HG02588 (cell line): ENCODE measurements around the gene HOXA7.
A peak's percentile ranks its signal among the peaks of the same experiment; 100 is the strongest.

Experiments used
- ATAC-seq: cut with Tn5 transposase; IDR thresholded peaks from one replicate; pipeline ENCODE4 v1.9.1; 2021; ENCODE audit warnings: mild to moderate bottlenecking, moderate library complexity; ENCODE audit not compliant: unreplicated experiment

HOXA7 gene

GRCh38 chr7:27160546-27161213, 4.2 kb upstream of the HOXA7 start:
- ATAC-seq = peak; percentile 54

GRCh38 chr7:27160145-27160545, 3.7 kb upstream of the HOXA7 start:
- no peak for ATAC-seq

- no peak for ATAC-seq
Measured at GRCh38 chr7:27159266-27160144, 3.0 kb upstream of the HOXA7 start.

- no peak for ATAC-seq
Measured at GRCh38 chr7:27158436-27159265, 2.2 kb upstream of the HOXA7 start.

- ATAC-seq = no peak
Measured at GRCh38 chr7:27157702-27158431, 1.4 kb upstream of the HOXA7 start.

- ATAC-seq = no peak
Measured at GRCh38 chr7:27156916-27157701, 634 bp upstream of the HOXA7 start.

- no peak for ATAC-seq
Measured at GRCh38 chr7:27155816-27156507, 513 bp downstream of the HOXA7 start.

GRCh38 chr7:27154901-27155815, 1.3 kb downstream of the HOXA7 start:
- ATAC-seq = no peak

GRCh38 chr7:27154369-27154768, 2.1 kb downstream of the HOXA7 start:
- no peak for ATAC-seq

- ATAC-seq = no peak
Measured at GRCh38 chr7:27153526-27153925, 2.9 kb downstream of the HOXA7 start.

GRCh38 chr7:27152816-27153442, 3.5 kb downstream of the HOXA7 start:
- no peak for ATAC-seq

- no peak for ATAC-seq
Measured at GRCh38 chr7:27151931-27152815, 4.3 kb downstream of the HOXA7 start, which contains the start of gene HOXA3. Gene HOXA3, minus strand, starts transcription at chr7:27152583. Its CDS starts 41,943 bp downstream, at chr7:27110640.

GRCh38 chr7:27151341-27151930, 5.0 kb downstream of the HOXA7 start:
- no peak for ATAC-seq

- ATAC-seq = peak; percentile 72
Measured at GRCh38 chr7:27150568-27151340, 5.7 kb downstream of the HOXA7 start.

GRCh38 chr7:27149842-27150567, 6.5 kb downstream of the HOXA7 start:
- ATAC-seq = no peak
